GM23338 (cell line): ENCODE results near the gene TMEM50A. TPM values are rescaled to one million over a fixed set of nuclear protein-coding genes. Genes with fewer than 3 reads are reported as not detected.
"Not testable (repeated sequence)": the region's sequence is repeated elsewhere in the genome, so short reads cannot be mapped to it uniquely, and the experiment has no call there.

ENCODE experiments used
- ATAC-seq: fragments of 200-7000 bp; cut with Tn5 transposase; 3 replicates; pipeline ENCODE4 v1.9.1; 2020
- DNase-seq: peaks from one replicate; pipeline ENCODE4 v3.0.0-alpha.2; 2015; ENCODE audit warnings: low spot score
- H2AFZ ChIP-seq: fragments of 200-600 bp; sonication (generic); 2 replicates; pipeline ENCODE4 v1.8.0; 2016; ENCODE audit warnings: antibody characterized with exemption, mild to moderate bottlenecking, moderate library complexity
- H3F3A ChIP-seq: fragments of 200-600 bp; sonication (generic); replicated peaks from 2 replicates; pipeline ENCODE4 v1.8.0; 2017; ENCODE audit warnings: antibody characterized with exemption, mixed run types, low read depth
- H3K27ac ChIP-seq: fragments of 200-600 bp; sonication (generic); 2 replicates; pipeline ENCODE4 v1.6.1; 2016; ENCODE audit warnings: low read depth
- H3K27me3 ChIP-seq: fragments of 200-600 bp; sonication (generic); 2 replicates; pipeline ENCODE4 v1.8.0; 2016; ENCODE audit warnings: mild to moderate bottlenecking, mixed run types, moderate library complexity; ENCODE audit not compliant: insufficient read depth
- H3K36me3 ChIP-seq: fragments of 200-600 bp; sonication (generic); 2 replicates; pipeline ENCODE4 v1.8.0; 2016; ENCODE audit warnings: mild to moderate bottlenecking; ENCODE audit not compliant: insufficient read depth
- H3K4me1 ChIP-seq: fragments of 200-600 bp; sonication (generic); 2 replicates; pipeline ENCODE4 v1.8.0; 2016; ENCODE audit warnings: mild to moderate bottlenecking, moderate library complexity; ENCODE audit not compliant: insufficient read depth
- H3K4me2 ChIP-seq: fragments of 200-600 bp; sonication (generic); 2 replicates; pipeline ENCODE4 v1.7.1; 2017; ENCODE audit warnings: mixed run types
- H3K4me3 ChIP-seq: fragments of 200-600 bp; sonication (generic); 2 replicates; pipeline ENCODE4 v1.6.1; 2016; ENCODE audit warnings: mixed run types
- H3K79me2 ChIP-seq: fragments of 200-600 bp; sonication (generic); replicated peaks from 2 replicates; pipeline ENCODE4 v1.8.0; 2017; ENCODE audit warnings: mild to moderate bottlenecking; ENCODE audit not compliant: insufficient read depth
- H3K9me2 ChIP-seq: fragments of 200-600 bp; sonication (generic); 2 replicates; pipeline ENCODE4 v1.8.0; 2017; ENCODE audit not compliant: insufficient read depth
- H4K20me1 ChIP-seq: fragments of 200-600 bp; sonication (generic); replicated peaks from 2 replicates; pipeline ENCODE4 v1.8.0; 2017; ENCODE audit warnings: mild to moderate bottlenecking; ENCODE audit not compliant: insufficient read depth
- H3K27ac Mint-ChIP-seq: 2 replicates; pipeline ENCODE4 v1.8.0; 2020; ENCODE audit warnings: inconsistent platforms, mild to moderate bottlenecking, moderate library complexity, mixed read lengths
- H3K27me3 Mint-ChIP-seq: 3 replicates; pipeline ENCODE4 v1.8.0; 2022; ENCODE audit warnings: low read depth, mild to moderate bottlenecking, moderate library complexity, mixed read lengths, inconsistent platforms; ENCODE audit not compliant: insufficient read depth, poor library complexity
- H3K36me3 Mint-ChIP-seq: 3 replicates; pipeline ENCODE4 v1.8.0; 2021; ENCODE audit warnings: low read depth, mild to moderate bottlenecking, inconsistent platforms, moderate library complexity, mixed read lengths
- H3K4me1 Mint-ChIP-seq: 3 replicates; pipeline ENCODE4 v1.8.0; 2020; ENCODE audit warnings: mild to moderate bottlenecking, inconsistent platforms, mixed read lengths
- H3K4me3 Mint-ChIP-seq: 3 replicates; pipeline ENCODE4 v1.8.0; 2021; ENCODE audit warnings: moderate library complexity, mild to moderate bottlenecking, inconsistent platforms, mixed read lengths
- H3K9me3 Mint-ChIP-seq: 3 replicates; pipeline ENCODE4 v1.8.0; 2020; ENCODE audit warnings: moderate library complexity, mild to moderate bottlenecking, inconsistent platforms, mixed read lengths
- CTCF ChIP-seq, 2 experiments: fragments of 200-600 bp in 1 of 2; sonication (generic) in 1 of 2; conservative IDR thresholded peaks; 2 replicates each; pipeline versions ENCODE4 v1.5.1 to v1.6.1; 2016 to 2017; ENCODE audit warnings: antibody characterized with exemption in 2 of 2, low read depth in 2 of 2, mild to moderate bottlenecking in 2 of 2, moderate library complexity in 1 of 2
- ETS1 ChIP-seq: IDR thresholded peaks from 2 replicates; pipeline ENCODE4 v1.6.1; 2016; ENCODE audit warnings: antibody characterized with exemption
- REST ChIP-seq: IDR thresholded peaks from one replicate; pipeline ENCODE4 v1.6.1; 2018; ENCODE audit warnings: antibody characterized with exemption; ENCODE audit not compliant: unreplicated experiment
- polyA plus RNA-seq: library from polyadenylated mRNA; unstranded; fragments of >200 nt; fragmentation: Nextera tagmentation; extraction: Ambion mirVana; gene quantifications from 2 replicates; pipeline ENCODE4 v1.2.1, GENCODE V29; 2016
- total RNA-seq: library from RNA; depleted of rRNA; stranded (reverse); fragments of >200 nt; shearing (Covaris generic); gene quantifications from 2 replicates; pipeline ENCODE4 v1.2.3, GENCODE V29; 2014

Gene TMEM50A
- total and polyA plus RNA-seq, 2 experiments from 2014 or later: 71.4 to 181 TPM

GRCh38 chr1:25362634-25363559 lies 24.8 kb downstream of the TMEM50A start:
- not testable (repeated sequence) for ATAC-seq, H3K9me2 ChIP-seq, DNase-seq, H3K4me3 Mint-ChIP-seq, H3K4me1 Mint-ChIP-seq, H3K79me2 ChIP-seq, H3K4me3 ChIP-seq, H3K4me2 ChIP-seq, H3K27ac ChIP-seq, H3K27me3 Mint-ChIP-seq, H4K20me1 ChIP-seq, H3K9me3 Mint-ChIP-seq, H3K4me1 ChIP-seq, H3K27me3 ChIP-seq, H3K36me3 ChIP-seq, H3F3A ChIP-seq, H3K27ac Mint-ChIP-seq, H2AFZ ChIP-seq
- H3K36me3 Mint-ChIP-seq: peaks cover 21% of the 10 kb centered on the region

- H3K36me3 ChIP-seq: no peaks in the 10 kb centered on the region
- no peaks in the 10 kb centered on the region for H3K36me3 Mint-ChIP-seq
- no peak overlapping the region for H3K4me3 ChIP-seq
- no peaks in the 10 kb centered on the region for H3F3A ChIP-seq
- H3K9me3 Mint-ChIP-seq: no peaks in the 10 kb centered on the region
- H3K27me3 Mint-ChIP-seq: no peaks in the 10 kb centered on the region
- peaks cover 5% of the 10 kb centered on the region for H3K4me1 Mint-ChIP-seq
- H2AFZ ChIP-seq: no peak overlapping the region
- no peaks in the 10 kb centered on the region for H3K27me3 ChIP-seq
- H3K27ac ChIP-seq: no peak overlapping the region
- H3K9me2 ChIP-seq: no peaks in the 10 kb centered on the region
- TF ChIP-seq CTCF (conservative IDR thresholded peaks at IDR 0.05; ENCODE audit: low read depth in 2 of 2) (peak in 1 of 2 experiments; percentile 24; a peak in 1 of 4 replicates), ETS1 (no peak), REST (no peak)
- no peak overlapping the region for H3K4me2 ChIP-seq
- ATAC-seq (no peak), DNase-seq (no peak)
- H3K79me2 ChIP-seq: no peaks in the 10 kb centered on the region
- no peaks in the 10 kb centered on the region for H3K4me1 ChIP-seq
- no peak overlapping the region for H3K4me3 Mint-ChIP-seq
- H3K27ac Mint-ChIP-seq: no peak overlapping the region
- H4K20me1 ChIP-seq: no peaks in the 10 kb centered on the region
Measured at GRCh38 chr1:25369241-25369640, 31.1 kb downstream of the TMEM50A start.

- not testable (repeated sequence) for H3F3A ChIP-seq, DNase-seq, H3K4me3 Mint-ChIP-seq, H3K27ac ChIP-seq, H3K79me2 ChIP-seq, H3K4me1 Mint-ChIP-seq, H4K20me1 ChIP-seq, ATAC-seq, H3K4me2 ChIP-seq, H3K9me2 ChIP-seq, H2AFZ ChIP-seq, H3K27ac Mint-ChIP-seq, H3K4me3 ChIP-seq, H3K36me3 ChIP-seq, H3K4me1 ChIP-seq, H3K36me3 Mint-ChIP-seq, H3K9me3 Mint-ChIP-seq, H3K27me3 ChIP-seq, H3K27me3 Mint-ChIP-seq
Measured at GRCh38 chr1:25369691-25370271, 31.6 kb downstream of the TMEM50A start.

- H2AFZ ChIP-seq, H3F3A ChIP-seq, H3K27ac Mint-ChIP-seq, H3K36me3 ChIP-seq, H3K27ac ChIP-seq, H3K4me2 ChIP-seq, H3K4me3 ChIP-seq, H3K27me3 Mint-ChIP-seq, H3K79me2 ChIP-seq, H3K36me3 Mint-ChIP-seq, H3K4me3 Mint-ChIP-seq, H3K4me1 Mint-ChIP-seq, H3K9me2 ChIP-seq, DNase-seq, H3K27me3 ChIP-seq, ATAC-seq, H4K20me1 ChIP-seq, H3K4me1 ChIP-seq, H3K9me3 Mint-ChIP-seq: not testable (repeated sequence)
Measured at GRCh38 chr1:25371757-25372156, 33.6 kb downstream of the TMEM50A start.
